HG02981 (cell line): Measurements from ENCODE around the gene ENKD1.
"Not testable (repeated sequence)": the region's sequence is repeated elsewhere in the genome, so short reads cannot be mapped to it uniquely, and the experiment has no call there.

Source experiments
- ATAC-seq: cut with Tn5 transposase; IDR thresholded peaks from one replicate; pipeline ENCODE4 v1.9.1; 2021; ENCODE audit warnings: mild to moderate bottlenecking, moderate library complexity; ENCODE audit not compliant: unreplicated experiment

ENKD1 gene, protein sequence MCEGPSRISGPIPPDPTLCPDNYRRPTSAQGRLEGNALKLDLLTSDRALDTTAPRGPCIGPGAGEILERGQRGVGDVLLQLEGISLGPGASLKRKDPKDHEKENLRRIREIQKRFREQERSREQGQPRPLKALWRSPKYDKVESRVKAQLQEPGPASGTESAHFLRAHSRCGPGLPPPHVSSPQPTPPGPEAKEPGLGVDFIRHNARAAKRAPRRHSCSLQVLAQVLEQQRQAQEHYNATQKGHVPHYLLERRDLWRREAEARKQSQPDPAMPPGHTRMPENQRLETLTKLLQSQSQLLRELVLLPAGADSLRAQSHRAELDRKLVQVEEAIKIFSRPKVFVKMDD

GRCh38 chr16:67666559-67667452 lies at the start of gene ENKD1, which contains the start of gene C16orf86:
Gene ENKD1 (minus strand): TSS chr16:67666750. CDS start chr16:67666442, 308 bp downstream.
Gene C16orf86 (plus strand): TSS chr16:67666814. CDS start chr16:67666971, 157 bp downstream.
- peak; percentile 55 for ATAC-seq

- no peak for ATAC-seq
These were observed 49.5 kb upstream of the ENKD1 start for GRCh38 chr16:67716097-67716496.

- ATAC-seq: no peak
These were observed 48.0 kb upstream of the ENKD1 start for GRCh38 chr16:67714522-67714921.

GRCh38 chr16:67713647-67714273 lies 47.2 kb upstream of the ENKD1 start:
- ATAC-seq: no peak

GRCh38 chr16:67710607-67711006 lies 44.1 kb upstream of the ENKD1 start:
- no peak for ATAC-seq

DNA sequence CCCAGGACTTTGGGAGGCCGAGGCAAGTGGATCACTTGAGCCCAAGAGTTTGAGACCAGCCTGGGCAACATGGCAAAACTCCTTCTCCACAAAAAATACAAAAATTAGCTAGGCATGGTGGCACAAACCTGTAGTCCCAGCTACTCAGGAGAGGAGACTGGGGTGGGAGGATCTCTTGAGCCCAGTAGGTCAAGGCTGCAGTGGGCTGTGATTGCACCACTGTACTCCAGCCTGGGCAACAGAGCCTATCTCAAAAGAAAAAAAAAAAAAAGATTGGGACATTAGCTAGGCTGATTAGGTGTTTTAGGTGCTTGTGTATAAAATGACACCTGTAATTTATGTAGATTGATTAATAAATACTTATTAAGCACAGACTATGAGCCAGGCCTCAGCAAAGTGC lies 42.5 kb upstream of the ENKD1 start:
- ATAC-seq: no peak

- ATAC-seq: no peak
These were observed 41.8 kb upstream of the ENKD1 start for GRCh38 chr16:67708368-67708771.

- no peak for ATAC-seq
These were observed 41.2 kb upstream of the ENKD1 start for GRCh38 chr16:67707790-67708189.

DNA sequence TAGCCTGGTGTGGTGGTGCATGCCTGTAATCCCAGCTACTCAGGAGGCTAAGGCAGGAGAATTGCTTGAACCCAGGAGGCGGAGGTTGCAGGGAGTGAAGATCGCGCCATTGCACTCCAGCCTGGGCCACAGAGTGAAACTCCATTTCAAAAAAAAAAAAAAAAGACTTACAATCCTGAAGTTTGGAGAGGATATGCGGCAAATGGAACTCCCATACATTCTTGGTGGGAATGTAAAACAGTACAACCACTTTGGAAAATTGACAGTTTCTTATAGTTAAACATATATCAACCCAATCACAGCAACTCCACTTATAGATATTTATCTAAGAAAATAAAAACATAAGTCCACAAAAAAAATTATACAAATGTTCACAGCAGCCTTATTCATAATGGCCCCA lies 40.7 kb upstream of the ENKD1 start:
- no peak for ATAC-seq

GRCh38 chr16:67704110-67704509 lies 37.6 kb upstream of the ENKD1 start:
- no peak for ATAC-seq

DNA sequence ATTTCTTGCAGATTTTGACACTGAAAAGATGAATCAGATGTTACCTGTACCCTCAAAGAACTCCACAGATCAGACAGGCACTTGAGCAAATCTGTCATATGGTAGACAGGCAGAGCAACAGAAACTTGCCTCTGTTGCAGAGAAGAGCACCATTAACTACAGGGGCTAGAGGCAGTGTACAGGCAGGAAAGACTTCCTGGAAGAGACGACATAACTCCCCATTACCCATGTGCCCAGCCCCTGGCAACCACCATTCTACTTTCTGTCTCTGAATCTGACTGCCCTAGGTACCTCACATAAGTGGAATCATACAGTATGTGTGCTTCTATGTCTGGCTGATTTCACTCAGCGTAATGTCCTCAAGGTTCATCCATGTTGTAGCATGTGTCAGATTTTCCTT lies 37.1 kb upstream of the ENKD1 start:
- no peak for ATAC-seq

DNA sequence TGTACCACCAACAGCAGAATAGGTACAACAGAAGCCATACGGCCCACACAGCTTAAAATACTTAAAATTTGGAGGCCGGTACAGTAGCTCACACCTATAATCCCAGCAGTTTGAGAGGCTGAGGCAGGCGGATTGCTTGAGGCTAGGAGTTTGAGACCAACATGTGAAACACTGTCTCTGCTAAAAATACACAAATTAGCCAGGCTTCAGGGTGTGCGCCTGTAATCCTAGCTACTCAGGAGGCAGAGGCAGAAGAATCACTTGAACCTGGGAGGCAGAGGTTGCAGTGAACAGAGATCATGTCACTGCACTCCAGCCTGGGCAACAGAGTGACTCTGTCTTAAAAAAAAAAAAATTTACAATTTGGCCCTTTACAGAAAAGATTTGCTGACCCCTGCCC lies 35.6 kb upstream of the ENKD1 start:
- no peak for ATAC-seq

DNA sequence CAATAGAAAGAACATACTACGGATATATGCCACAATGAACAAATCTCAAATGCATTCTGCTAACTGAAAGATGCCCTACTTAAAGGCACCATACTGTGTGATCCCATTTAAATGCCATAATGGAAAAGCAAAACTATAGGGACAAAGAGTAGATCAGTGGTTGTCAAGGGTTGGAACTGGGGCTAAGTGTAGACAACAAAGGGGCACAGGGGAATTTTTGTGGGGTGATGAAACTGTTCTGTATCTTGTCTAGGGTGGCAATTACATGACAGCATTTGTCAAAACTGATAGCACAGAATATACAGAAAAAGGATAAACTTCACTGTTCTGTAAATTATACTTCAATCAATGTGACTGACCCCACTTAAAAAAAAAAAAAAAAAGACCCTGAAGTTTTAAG lies 34.9 kb upstream of the ENKD1 start:
- no peak for ATAC-seq

DNA sequence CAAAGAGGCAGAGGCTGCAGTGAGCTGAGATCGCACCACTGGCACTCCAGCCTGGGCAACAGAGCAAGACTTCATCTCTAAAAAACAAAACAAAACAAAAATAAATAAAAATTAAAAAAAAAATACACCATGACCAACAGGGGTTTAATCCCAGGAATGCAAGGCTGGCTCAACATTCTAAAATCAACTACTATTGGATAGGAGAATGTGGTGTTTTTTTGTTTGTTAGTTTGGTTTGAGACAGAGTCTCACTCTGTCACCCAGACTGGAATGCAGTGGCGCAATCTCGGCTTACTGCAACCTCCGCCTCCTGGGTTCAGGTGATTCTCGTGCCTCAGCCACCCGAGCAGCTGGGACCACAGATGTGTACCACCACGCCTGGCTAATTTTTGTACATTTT lies 32.7 kb upstream of the ENKD1 start:
- ATAC-seq: no peak

GRCh38 chr16:67697422-67698185 lies 31.1 kb upstream of the ENKD1 start:
- ATAC-seq: no peak

DNA sequence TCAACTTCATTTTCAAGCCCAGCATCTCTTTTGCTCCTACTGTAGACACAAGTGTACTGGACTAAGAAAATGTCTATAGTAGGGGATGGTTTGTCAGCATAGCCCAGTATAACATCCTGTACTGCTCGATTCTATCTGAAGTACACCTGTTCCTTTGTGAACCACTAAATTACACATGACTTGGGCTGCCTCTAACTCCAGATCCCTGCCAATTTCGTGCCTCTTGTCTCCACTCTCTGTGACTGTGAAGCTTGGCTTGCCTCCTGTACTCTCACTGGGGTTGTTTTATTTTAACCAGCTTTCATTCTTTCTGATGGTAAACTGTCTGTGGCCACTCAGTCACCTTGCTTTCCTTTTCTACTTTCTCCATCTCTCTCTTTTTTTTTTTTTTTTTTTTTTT lies 28.1 kb upstream of the ENKD1 start:
- ATAC-seq: no peak

DNA sequence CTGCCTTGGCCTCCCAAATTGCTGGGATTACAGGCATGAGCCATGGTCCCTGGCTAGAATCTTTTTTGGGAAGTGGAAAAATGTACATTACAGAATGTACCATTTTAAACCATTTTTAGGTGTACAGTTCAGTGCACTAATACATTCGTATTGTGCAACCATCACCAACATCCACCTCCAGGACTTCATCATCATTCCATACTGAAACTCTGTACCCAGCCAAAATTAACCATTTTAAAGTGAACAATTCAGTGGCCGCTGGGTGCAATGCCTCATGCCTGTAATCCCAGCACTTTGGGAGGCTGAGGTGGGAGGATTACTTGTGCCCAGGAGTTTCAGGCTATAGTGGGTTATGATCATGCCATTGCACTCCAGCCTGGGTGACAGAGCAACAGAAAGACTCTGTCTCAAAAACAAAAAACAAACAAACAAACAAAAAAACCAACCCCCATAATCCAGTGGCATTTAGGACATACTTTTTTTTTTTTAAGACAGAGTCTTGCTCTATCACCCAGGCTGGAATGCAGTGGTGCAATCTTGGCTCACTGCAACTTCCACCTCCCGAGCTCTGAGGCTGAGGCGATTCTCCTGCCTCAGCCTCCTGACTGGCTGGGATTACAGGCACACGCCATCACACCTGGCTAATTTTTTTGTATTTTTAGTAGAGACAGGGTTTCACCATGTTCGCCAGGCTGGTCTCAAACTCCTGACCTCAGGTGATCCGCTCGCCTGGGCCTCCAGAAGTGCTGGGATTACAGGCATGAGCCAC lies 27.2 kb upstream of the ENKD1 start:
- not testable (repeated sequence) for ATAC-seq

GRCh38 chr16:67685388-67686112 lies 19.0 kb upstream of the ENKD1 start:
- ATAC-seq: no peak

GRCh38 chr16:67683767-67684166 lies 17.2 kb upstream of the ENKD1 start:
- ATAC-seq: no peak
